WERI-Rb-1 (cell line): ENCODE data around the gene ADGRL3.
"Not testable (repeated sequence)": the region's sequence is repeated elsewhere in the genome, so short reads cannot be mapped to it uniquely, and the experiment has no call there.

ENCODE experiments used
- DNase-seq: peaks from one replicate; pipeline ENCODE4 v3.0.0-alpha.2; 2020
- H3K27ac ChIP-seq: fragments of 250-450 bp; sonication (Bioruptor Pico); 2 replicates; pipeline ENCODE4 v1.5.1; 2020; ENCODE audit warnings: mild to moderate bottlenecking, moderate library complexity
- H3K27me3 ChIP-seq: fragments of 250-450 bp; sonication (Bioruptor Pico); 2 replicates; pipeline ENCODE4 v1.5.1; 2021; ENCODE audit warnings: mild to moderate bottlenecking, low read depth, moderate library complexity; ENCODE audit not compliant: insufficient read depth, severe bottlenecking
- H3K36me3 ChIP-seq: fragments of 250-450 bp; sonication (Bioruptor Pico); 2 replicates; pipeline ENCODE4 v1.5.1; 2020; ENCODE audit warnings: mild to moderate bottlenecking, moderate library complexity
- H3K4me3 ChIP-seq: 2 replicates; pipeline ENCODE4 v1.5.1; 2011; ENCODE audit warnings: low read depth, mild to moderate bottlenecking, control low read depth, low read length
- H3K9me3 ChIP-seq: fragments of 250-450 bp; sonication (Bioruptor Pico); 2 replicates; pipeline ENCODE4 v1.5.1; 2021; ENCODE audit warnings: mild to moderate bottlenecking, moderate library complexity; ENCODE audit not compliant: severe bottlenecking
- CTCF ChIP-seq: IDR thresholded peaks from 2 replicates; pipeline ENCODE4 v1.5.1; 2011; ENCODE audit warnings: low read depth, mild to moderate bottlenecking, control low read depth, inconsistent platforms, low read length

The ADGRL3 gene

GRCh38 chr4:61638591-61638990 lies 438.5 kb downstream of the ADGRL3 start:
- Histone ChIP-seq H3K4me3 (no peak overlapping the region), H3K27ac (no peak overlapping the region)
- no peak for TF ChIP-seq CTCF

GRCh38 chr4:61646746-61647350 lies 446.7 kb downstream of the ADGRL3 start:
- DNase-seq, H3K27ac ChIP-seq: not testable (repeated sequence)

More at GRCh38 chr4:61638591-61638990, 438.5 kb downstream of the ADGRL3 start:
- no peak for DNase-seq
- Histone ChIP-seq H3K36me3 (no peaks in the 10 kb centered on the region), H3K27me3 (no peaks in the 10 kb centered on the region), H3K9me3 (no peaks in the 10 kb centered on the region)

DNA sequence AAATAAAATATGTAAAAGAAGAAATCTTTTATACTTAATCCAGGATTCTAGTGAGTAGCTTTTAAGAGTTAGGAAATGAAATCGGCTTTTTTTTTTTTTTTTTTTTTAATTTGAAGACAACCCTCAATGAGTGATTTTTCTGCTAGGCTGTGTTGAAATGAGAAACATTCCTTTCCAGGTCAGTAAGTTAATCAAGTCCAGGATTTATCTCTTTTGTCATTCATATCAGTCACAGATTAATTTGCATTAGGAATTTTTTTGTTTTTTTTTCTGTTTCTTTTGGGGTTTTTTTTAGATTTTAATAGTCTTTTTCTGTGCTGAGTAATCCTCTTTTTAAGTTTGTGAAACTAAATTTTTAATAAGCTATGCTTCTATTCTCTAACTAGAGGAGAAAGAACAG lies 448.1 kb downstream of the ADGRL3 start:
- TF ChIP-seq CTCF = no peak
- DNase-seq = no peak
- Histone ChIP-seq H3K4me3 (no peak overlapping the region), H3K36me3 (no peaks in the 10 kb centered on the region), H3K9me3 (no peaks in the 10 kb centered on the region), H3K27ac (no peak overlapping the region), H3K27me3 (no peaks in the 10 kb centered on the region)

More at GRCh38 chr4:61646746-61647350, 446.7 kb downstream of the ADGRL3 start:
- not testable (repeated sequence) for H3K27me3 ChIP-seq, H3K36me3 ChIP-seq, H3K4me3 ChIP-seq, H3K9me3 ChIP-seq

DNA sequence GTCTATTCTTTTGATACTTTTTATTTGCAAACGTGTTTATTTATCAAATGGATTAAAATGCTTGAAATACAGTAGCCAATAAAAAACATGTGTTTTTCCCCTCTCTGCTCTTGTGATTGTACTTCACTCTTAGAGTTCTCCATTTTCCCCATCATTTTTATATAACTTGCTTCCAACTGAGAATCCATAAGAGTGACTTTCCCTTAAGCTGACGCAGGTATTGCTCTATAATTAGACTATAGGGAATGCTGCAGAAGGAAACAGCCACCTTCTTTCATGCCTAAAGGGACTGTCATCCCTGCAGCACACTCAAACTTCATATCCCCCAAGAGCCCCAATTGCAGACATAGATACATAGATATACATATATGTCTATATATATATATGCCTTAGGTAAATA lies 456.9 kb downstream of the ADGRL3 start:
- no peaks in the 10 kb centered on the region for H3K9me3 ChIP-seq

DNA sequence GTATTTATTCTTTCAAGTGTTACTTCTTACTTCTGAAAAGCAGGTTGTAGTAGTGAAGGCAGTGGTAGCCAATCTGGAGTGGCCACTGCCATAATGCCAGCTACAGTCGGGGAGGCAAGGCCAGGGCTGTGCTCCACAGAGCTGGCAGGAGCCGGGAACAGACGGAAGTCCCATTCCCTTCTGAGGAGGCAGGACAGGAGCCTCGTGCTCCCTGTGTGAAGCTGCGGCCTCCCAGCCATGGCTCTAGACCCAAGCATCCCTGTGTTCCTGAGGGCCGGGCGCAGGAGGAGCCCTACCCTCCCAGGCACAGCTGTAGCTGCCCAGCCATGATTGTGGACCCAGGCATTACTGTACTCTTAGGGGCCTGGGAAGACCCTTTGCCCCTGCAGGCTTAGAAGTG lies 461.8 kb downstream of the ADGRL3 start:
- Histone ChIP-seq H3K27me3 (no peaks in the 10 kb centered on the region), H3K36me3 (no peaks in the 10 kb centered on the region), H3K4me3 (no peak overlapping the region), H3K9me3 (peaks cover 4% of the 10 kb centered on the region), H3K27ac (no peak overlapping the region)
- TF ChIP-seq CTCF = no peak
- DNase-seq = no peak

More for the DNA sequence above, 456.9 kb downstream of the ADGRL3 start:
- H3K27me3 ChIP-seq = no peaks in the 10 kb centered on the region
- no peak for DNase-seq
- no peak for TF ChIP-seq CTCF
- no peak overlapping the region for H3K27ac ChIP-seq
- no peaks in the 10 kb centered on the region for H3K36me3 ChIP-seq
- H3K4me3 ChIP-seq = no peak overlapping the region

GRCh38 chr4:61662362-61662761 lies 462.2 kb downstream of the ADGRL3 start:
- Histone ChIP-seq H3K27ac (no peak overlapping the region), H3K27me3 (no peaks in the 10 kb centered on the region)
- DNase-seq = no peak

More at GRCh38 chr4:61662362-61662761, 462.2 kb downstream of the ADGRL3 start:
- Histone ChIP-seq H3K36me3 (no peaks in the 10 kb centered on the region), H3K9me3 (peaks cover 4% of the 10 kb centered on the region), H3K4me3 (no peak overlapping the region)
- TF ChIP-seq CTCF = no peak
